ENCODE results near the gene SACM1L. TPM values are rescaled to one million over a fixed set of nuclear protein-coding genes. Genes with fewer than 3 reads are reported as not detected.
A peak's percentile ranks its signal among the peaks of the same experiment; 100 is the strongest.

SACM1L gene
- total and polyA plus RNA-seq, 2 of the 13 experiments (the other 11 are each of a cell fraction or from before 2014, with no cell fraction given) = 15.1 to 27.8 TPM

- TF ChIP-seq GMEB1 (CRISPR knock-in tag; IDR thresholded peaks at IDR 0.05; ENCODE audit: borderline replicate concordance) = no peak
- no peak for TF ChIP-seq DMAP1 (CRISPR knock-in tag; IDR thresholded peaks at IDR 0.05)
- peak; percentile 78 for TF ChIP-seq SMC3 (IDR thresholded peaks at IDR 0.05; ENCODE audit: low read length)
- TF ChIP-seq CREB1 (IDR thresholded peaks at IDR 0.05) = peak; percentile 96
- no peak for TF ChIP-seq CREB1 (CRISPR knock-in tag; IDR thresholded peaks at IDR 0.05)
- TF ChIP-seq POLR2AphosphoS5 (IDR thresholded peaks at IDR 0.05; ENCODE audit: low read depth, low read length) = no peak
- peak; percentile 26; the same call in 1 of the 2 replicates for TF ChIP-seq ZNF687 (CRISPR knock-in tag; IDR thresholded peaks at IDR 0.05)
- TF ChIP-seq ZNF740 (CRISPR knock-in tag; IDR thresholded peaks at IDR 0.05) = 0 out of 2 replicates have a peak, but pooled peaks have one; percentile 52
- TF ChIP-seq STAG1 (CRISPR knock-in tag; IDR thresholded peaks at IDR 0.05) = peak; percentile 75
- 0 out of 2 replicates have a peak, but pooled peaks have one; percentile 24 for TF ChIP-seq ZNF501 (CRISPR knock-in tag; IDR thresholded peaks at IDR 0.05)
- TF ChIP-seq MTF2 (CRISPR knock-in tag; IDR thresholded peaks at IDR 0.05; ENCODE audit: borderline replicate concordance) = no peak
Measured at GRCh38 chr3:45760878-45761711, 71.9 kb downstream of the SACM1L start (continued).
